ENCODE data around the gene LIN37. TPM values are rescaled to one million over a fixed set of nuclear protein-coding genes. Genes with fewer than 3 reads are reported as not detected.

The LIN37 gene
- total RNA-seq, 4 donors from 2014 or later, result 6.8 to 31.6 (median 16.9) TPM

GRCh38 chr19:35780058-35780457, 31.7 kb downstream of the LIN37 start:
- H3K27me3 ChIP-seq, result no peaks in the 10 kb centered on the region
- TF ChIP-seq CTCF (IDR thresholded peaks at IDR 0.05) (no peak), POLR2A (IDR thresholded peaks at IDR 0.05) (no peak)
- DNase-seq, result no peak
- no peaks in the 10 kb centered on the region for H3K9me3 ChIP-seq
- no peaks in the 10 kb centered on the region for H3K4me1 ChIP-seq
- H3K27ac ChIP-seq, result no peak overlapping the region
- intact Hi-C loops (cut with DNase I; ENCODE audit: low total_unique reads), result loop anchor here (10.0 kb wide), 1 partner anchor 155 kb away; the partner anchor contains the start of gene LRFN3
- no peak overlapping the region for H3K4me3 ChIP-seq
- no peaks in the 10 kb centered on the region for H3K36me3 ChIP-seq

- H3K4me3 ChIP-seq, result no peak overlapping the region
- H3K36me3 ChIP-seq, result no peaks in the 10 kb centered on the region
- H3K4me1 ChIP-seq, result no peaks in the 10 kb centered on the region
- no peaks in the 10 kb centered on the region for H3K27me3 ChIP-seq
- no peaks in the 10 kb centered on the region for H3K9me3 ChIP-seq
- no peak for DNase-seq
- no peak overlapping the region for H3K27ac ChIP-seq
- intact Hi-C loops (cut with DNase I; ENCODE audit: low total_unique reads), result loop anchor here (10.0 kb wide), 1 partner anchor 154 kb away; the partner anchor contains the start of gene LRFN3
- TF ChIP-seq POLR2A (IDR thresholded peaks at IDR 0.05), result no peak
- TF ChIP-seq CTCF (IDR thresholded peaks at IDR 0.05), result no peak
These were observed 32.3 kb downstream of the LIN37 start for GRCh38 chr19:35780717-35781116.

- H3K4me1 ChIP-seq, result no peaks in the 10 kb centered on the region
- H3K4me3 ChIP-seq, result no peak overlapping the region
- H3K27ac ChIP-seq, result no peak overlapping the region
- no peak for DNase-seq
- intact Hi-C loops (cut with DNase I; ENCODE audit: low total_unique reads), result loop anchor here (10.0 kb wide), 1 partner anchor 153 kb away; the partner anchor contains the start of gene LRFN3
- no peak for TF ChIP-seq POLR2A (IDR thresholded peaks at IDR 0.05)
- TF ChIP-seq CTCF (IDR thresholded peaks at IDR 0.05), result no peak
- no peaks in the 10 kb centered on the region for H3K27me3 ChIP-seq
- no peaks in the 10 kb centered on the region for H3K36me3 ChIP-seq
- H3K9me3 ChIP-seq, result no peaks in the 10 kb centered on the region
These were observed 33.3 kb downstream of the LIN37 start for GRCh38 chr19:35781650-35782049.

GRCh38 chr19:35782589-35782988, 34.2 kb downstream of the LIN37 start:
- H3K4me1 ChIP-seq, result no peaks in the 10 kb centered on the region
- no peak for DNase-seq
- no peaks in the 10 kb centered on the region for H3K9me3 ChIP-seq
- no peaks in the 10 kb centered on the region for H3K27me3 ChIP-seq
- no peak for TF ChIP-seq POLR2A (IDR thresholded peaks at IDR 0.05)
- no peak for TF ChIP-seq CTCF (IDR thresholded peaks at IDR 0.05)
- no peak overlapping the region for H3K4me3 ChIP-seq
- intact Hi-C loops (cut with DNase I; ENCODE audit: low total_unique reads), result loop anchor here (10.0 kb wide), 1 partner anchor 152 kb away; the partner anchor contains the start of gene LRFN3
- no peak overlapping the region for H3K27ac ChIP-seq
- no peaks in the 10 kb centered on the region for H3K36me3 ChIP-seq

GRCh38 chr19:35783469-35784434, 35.4 kb downstream of the LIN37 start:
- TF ChIP-seq CTCF (IDR thresholded peaks at IDR 0.05) (no peak), POLR2A (IDR thresholded peaks at IDR 0.05) (no peak)
- H3K4me1 ChIP-seq, result no peaks in the 10 kb centered on the region
- no peak overlapping the region for H3K27ac ChIP-seq
- no peak for DNase-seq
- no peaks in the 10 kb centered on the region for H3K27me3 ChIP-seq
- H3K36me3 ChIP-seq, result no peaks in the 10 kb centered on the region
- H3K4me3 ChIP-seq, result no peak overlapping the region
- H3K9me3 ChIP-seq, result no peaks in the 10 kb centered on the region
- intact Hi-C loops (cut with DNase I; ENCODE audit: low total_unique reads), result loop anchor here (10.0 kb wide), 1 partner anchor 151 kb away; the partner anchor contains the start of gene LRFN3
